GM21526 (cell line): Measurements from ENCODE around the gene OAS1.

Source experiments
- ATAC-seq: cut with Tn5 transposase; IDR thresholded peaks from one replicate; pipeline ENCODE4 v1.9.1; 2021; ENCODE audit warnings: moderate library complexity; ENCODE audit not compliant: unreplicated experiment, low FRiP score

Gene OAS1

GRCh38 chr12:112963227-112963861 lies 56.6 kb downstream of the OAS1 start:
- no peak for ATAC-seq

- no peak for ATAC-seq
Measured at GRCh38 chr12:112964067-112964670, 57.4 kb downstream of the OAS1 start.

DNA sequence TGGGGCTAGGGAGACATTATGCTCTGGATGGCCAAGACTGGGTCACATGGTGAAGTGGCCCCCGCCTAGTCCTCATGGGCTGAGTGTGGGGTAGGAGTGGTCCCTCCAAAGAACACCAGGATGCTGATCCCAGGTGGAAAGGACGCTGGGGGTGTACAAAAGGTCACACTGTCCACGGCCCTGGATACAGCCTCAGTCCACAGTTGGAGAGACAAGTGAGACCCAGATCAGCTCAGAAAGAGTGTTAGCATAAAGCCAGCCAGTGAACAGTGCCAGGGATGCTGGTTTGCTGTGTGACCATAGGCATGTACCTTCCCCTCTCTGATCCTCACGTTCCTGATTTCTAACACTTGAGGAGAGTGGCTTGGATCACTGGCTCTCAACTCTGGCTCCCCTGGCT lies 58.2 kb downstream of the OAS1 start:
- no peak for ATAC-seq

- no peak for ATAC-seq
Measured at GRCh38 chr12:112965643-112966042, 58.9 kb downstream of the OAS1 start.

- no peak for ATAC-seq
Measured at GRCh38 chr12:112967306-112967705, 60.5 kb downstream of the OAS1 start.

DNA sequence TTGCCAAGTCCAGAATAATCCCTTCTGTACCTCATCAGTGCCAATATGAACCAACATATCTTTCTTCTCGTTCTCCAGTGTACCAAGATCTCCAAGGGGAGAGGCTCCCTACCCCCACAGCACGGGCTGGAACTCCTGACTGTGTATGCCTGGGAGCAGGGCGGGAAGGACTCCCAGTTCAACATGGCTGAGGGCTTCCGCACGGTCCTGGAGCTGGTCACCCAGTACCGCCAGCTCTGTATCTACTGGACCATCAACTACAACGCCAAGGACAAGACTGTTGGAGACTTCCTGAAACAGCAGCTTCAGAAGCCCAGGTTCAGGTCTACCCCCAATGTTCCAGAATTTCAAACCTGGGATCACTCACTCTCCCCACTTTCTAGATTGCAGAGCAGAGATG lies 61.1 kb downstream of the OAS1 start:
- no peak for ATAC-seq
